GM18909 (cell line): ENCODE data around the gene PEAK1.

ENCODE experiments used
- ATAC-seq: cut with Tn5 transposase; IDR thresholded peaks from one replicate; pipeline ENCODE4 v1.9.1; 2021; ENCODE audit warnings: mild to moderate bottlenecking; ENCODE audit not compliant: unreplicated experiment, poor library complexity

Gene PEAK1

GRCh38 chr15:77071305-77072223 is 348.3 kb downstream of the PEAK1 start:
- ATAC-seq, result no peak

- ATAC-seq, result peak; percentile 91
Measured at GRCh38 chr15:77070495-77071304, 349.2 kb downstream of the PEAK1 start, which contains the start of gene TSPAN3. TSS of gene TSPAN3 (minus strand) at chr15:77071109. CDS start at chr15:77070954, 155 bp downstream.

GRCh38 chr15:77070180-77070494 is 349.8 kb downstream of the PEAK1 start:
- ATAC-seq, result no peak

GRCh38 chr15:77069521-77070121 is 350.3 kb downstream of the PEAK1 start:
- ATAC-seq, result no peak

GRCh38 chr15:77068633-77069032 is 351.3 kb downstream of the PEAK1 start:
- no peak for ATAC-seq

- no peak for ATAC-seq
Measured at GRCh38 chr15:77067691-77068367, 352.1 kb downstream of the PEAK1 start.

- no peak for ATAC-seq
Measured at GRCh38 chr15:77066971-77067690, 352.8 kb downstream of the PEAK1 start.

GRCh38 chr15:77064539-77065308 is 355.2 kb downstream of the PEAK1 start:
- no peak for ATAC-seq

- ATAC-seq, result no peak
Measured at GRCh38 chr15:77064063-77064462, 355.8 kb downstream of the PEAK1 start.

- no peak for ATAC-seq
Measured at GRCh38 chr15:77063249-77063648, 356.7 kb downstream of the PEAK1 start.

GRCh38 chr15:77060546-77060945 is 359.4 kb downstream of the PEAK1 start:
- ATAC-seq, result no peak

GRCh38 chr15:77059786-77060361 is 360.0 kb downstream of the PEAK1 start:
- ATAC-seq, result peak; percentile 60

GRCh38 chr15:77058468-77058867 is 361.4 kb downstream of the PEAK1 start:
- ATAC-seq, result no peak

GRCh38 chr15:77057685-77058084 is 362.2 kb downstream of the PEAK1 start:
- no peak for ATAC-seq

- ATAC-seq, result no peak
Measured at GRCh38 chr15:77057072-77057471, 362.8 kb downstream of the PEAK1 start.

- ATAC-seq, result no peak
Measured at GRCh38 chr15:77053709-77054108, 366.2 kb downstream of the PEAK1 start.

- ATAC-seq, result no peak
Measured at GRCh38 chr15:77052556-77052955, 367.3 kb downstream of the PEAK1 start.
